GM19463 (cell line): ENCODE measurements around the gene MBOAT2.
"Not testable (repeated sequence)": the region's sequence is repeated elsewhere in the genome, so short reads cannot be mapped to it uniquely, and the experiment has no call there.

Experiments
- ATAC-seq: cut with Tn5 transposase; IDR thresholded peaks from one replicate; pipeline ENCODE4 v1.9.1; 2021; ENCODE audit warnings: mild to moderate bottlenecking, moderate library complexity; ENCODE audit not compliant: unreplicated experiment

The MBOAT2 gene

DNA sequence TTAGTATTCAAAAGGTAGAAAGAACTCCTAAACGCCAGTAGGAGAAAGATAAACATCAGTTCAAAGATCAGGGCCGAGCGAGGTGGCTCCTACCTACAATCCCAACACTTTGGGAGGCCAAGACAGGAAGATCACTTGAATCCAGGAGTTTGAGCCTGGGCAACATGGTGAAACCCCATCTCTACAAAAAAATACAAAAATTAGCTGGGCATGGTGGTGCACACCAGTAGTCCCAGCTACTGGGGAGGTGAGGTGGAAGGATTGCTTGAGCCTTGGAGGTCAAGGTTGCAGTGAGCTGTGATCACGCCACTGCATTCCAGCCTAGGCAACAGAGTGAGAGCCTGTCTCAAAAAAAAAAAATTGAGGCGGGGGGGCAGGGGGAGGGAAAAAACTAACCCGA is 40.6 kb downstream of the MBOAT2 start:
- ATAC-seq, result no peak

GRCh38 chr2:8957628-8958027 is 45.9 kb downstream of the MBOAT2 start:
- ATAC-seq, result no peak

- no peak for ATAC-seq
Measured at GRCh38 chr2:8956774-8957173, 46.7 kb downstream of the MBOAT2 start.

DNA sequence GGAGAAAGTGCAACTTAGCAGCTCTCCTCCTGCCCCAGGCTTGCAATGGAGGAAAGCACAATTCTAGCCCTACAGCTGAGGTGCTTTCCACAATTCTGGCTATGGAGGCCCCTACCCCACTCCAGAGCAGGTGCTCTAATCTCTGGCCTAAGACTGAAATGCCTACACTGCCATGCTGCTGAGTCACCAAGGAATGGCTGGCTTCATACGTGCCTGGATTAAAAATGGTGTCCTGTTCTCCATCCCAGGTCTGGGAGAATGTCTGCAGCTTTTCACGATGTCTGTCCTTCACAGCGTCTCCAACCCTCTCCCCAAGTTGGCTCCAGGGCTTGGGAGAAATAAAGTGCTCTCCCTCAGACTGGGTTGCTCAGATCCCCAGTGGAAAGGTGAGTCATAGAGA is 48.5 kb downstream of the MBOAT2 start:
- no peak for ATAC-seq

GRCh38 chr2:8953525-8953924 is 50.0 kb downstream of the MBOAT2 start:
- ATAC-seq, result no peak

- no peak for ATAC-seq
Measured at GRCh38 chr2:8939486-8940114, 63.9 kb downstream of the MBOAT2 start.

DNA sequence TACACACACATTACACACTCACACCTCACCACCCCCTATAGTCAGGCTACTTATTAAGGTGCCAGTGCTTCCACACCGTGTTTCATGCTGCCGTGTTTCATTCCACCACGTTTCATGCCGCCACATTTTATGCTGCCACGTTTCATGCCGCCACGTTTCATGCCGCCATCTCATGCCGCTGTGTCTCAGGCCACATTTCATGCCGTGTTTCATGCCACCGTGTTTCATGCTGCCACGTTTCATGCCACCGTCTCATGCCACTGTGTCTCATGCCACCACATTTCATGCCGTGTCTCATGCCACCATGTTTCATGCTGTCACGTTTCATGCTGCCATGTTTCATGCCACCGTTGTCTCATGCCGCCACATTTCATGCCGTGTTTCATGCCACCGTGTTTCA is 65.1 kb downstream of the MBOAT2 start:
- no peak for ATAC-seq

DNA sequence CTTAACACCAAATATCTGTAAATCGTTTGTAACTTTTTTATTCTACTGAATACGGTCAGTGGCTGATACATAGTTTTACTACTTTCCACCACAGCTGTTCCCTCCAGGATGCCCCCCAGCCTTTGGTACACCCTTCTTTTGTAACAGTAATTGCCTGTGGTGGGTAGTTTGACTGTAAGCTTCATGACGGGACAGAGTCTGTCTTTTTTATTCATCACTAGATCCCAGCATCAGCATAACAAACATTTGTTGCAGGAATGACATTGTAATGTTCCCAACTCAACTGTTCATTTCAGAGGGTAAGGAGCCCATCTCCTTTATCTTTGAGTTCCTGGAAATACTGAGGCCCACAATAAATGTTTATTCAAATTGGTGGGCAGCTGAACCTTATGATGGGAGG is 67.5 kb downstream of the MBOAT2 start:
- no peak for ATAC-seq

DNA sequence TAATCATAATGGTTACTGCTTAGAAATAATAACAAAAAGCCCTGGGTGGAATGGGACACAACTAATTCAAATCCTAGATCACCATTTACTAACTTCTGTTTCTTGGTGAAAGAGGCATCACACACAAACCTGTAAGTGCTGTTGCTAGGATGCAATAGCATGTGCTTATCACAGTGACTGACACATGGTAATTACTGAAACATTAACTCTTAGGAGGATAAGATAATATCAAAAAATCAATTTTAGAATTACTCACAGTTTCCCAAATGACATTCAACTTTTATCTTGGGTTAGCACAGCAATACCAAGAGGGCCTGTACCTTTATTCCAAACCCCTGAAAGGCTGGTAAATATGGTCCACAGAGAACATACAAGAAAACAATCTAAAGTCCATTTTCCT is 69.1 kb downstream of the MBOAT2 start:
- ATAC-seq, result no peak

- no peak for ATAC-seq
Measured at GRCh38 chr2:8932702-8933101, 70.8 kb downstream of the MBOAT2 start.

DNA sequence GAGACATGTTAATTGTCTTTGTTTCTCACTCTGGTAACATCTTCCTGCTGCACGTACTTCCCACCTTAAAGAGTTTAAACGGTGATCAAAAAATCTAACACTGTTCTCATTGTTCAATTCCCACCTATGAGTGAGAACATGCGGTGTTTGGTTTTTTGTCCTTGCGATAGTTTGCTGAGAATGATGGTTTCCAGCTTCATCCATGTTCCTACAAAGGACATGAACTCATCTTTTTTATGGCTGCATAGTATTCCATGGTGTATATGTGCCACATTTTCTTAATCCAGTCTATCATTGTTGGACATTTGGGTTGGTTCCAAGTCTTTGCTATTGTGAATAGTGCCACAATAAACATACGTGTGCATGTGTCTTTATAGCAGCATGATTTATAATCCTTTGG is 73.3 kb downstream of the MBOAT2 start:
- not testable (repeated sequence) for ATAC-seq

GRCh38 chr2:8929128-8929527 is 74.4 kb downstream of the MBOAT2 start:
- ATAC-seq, result no peak

DNA sequence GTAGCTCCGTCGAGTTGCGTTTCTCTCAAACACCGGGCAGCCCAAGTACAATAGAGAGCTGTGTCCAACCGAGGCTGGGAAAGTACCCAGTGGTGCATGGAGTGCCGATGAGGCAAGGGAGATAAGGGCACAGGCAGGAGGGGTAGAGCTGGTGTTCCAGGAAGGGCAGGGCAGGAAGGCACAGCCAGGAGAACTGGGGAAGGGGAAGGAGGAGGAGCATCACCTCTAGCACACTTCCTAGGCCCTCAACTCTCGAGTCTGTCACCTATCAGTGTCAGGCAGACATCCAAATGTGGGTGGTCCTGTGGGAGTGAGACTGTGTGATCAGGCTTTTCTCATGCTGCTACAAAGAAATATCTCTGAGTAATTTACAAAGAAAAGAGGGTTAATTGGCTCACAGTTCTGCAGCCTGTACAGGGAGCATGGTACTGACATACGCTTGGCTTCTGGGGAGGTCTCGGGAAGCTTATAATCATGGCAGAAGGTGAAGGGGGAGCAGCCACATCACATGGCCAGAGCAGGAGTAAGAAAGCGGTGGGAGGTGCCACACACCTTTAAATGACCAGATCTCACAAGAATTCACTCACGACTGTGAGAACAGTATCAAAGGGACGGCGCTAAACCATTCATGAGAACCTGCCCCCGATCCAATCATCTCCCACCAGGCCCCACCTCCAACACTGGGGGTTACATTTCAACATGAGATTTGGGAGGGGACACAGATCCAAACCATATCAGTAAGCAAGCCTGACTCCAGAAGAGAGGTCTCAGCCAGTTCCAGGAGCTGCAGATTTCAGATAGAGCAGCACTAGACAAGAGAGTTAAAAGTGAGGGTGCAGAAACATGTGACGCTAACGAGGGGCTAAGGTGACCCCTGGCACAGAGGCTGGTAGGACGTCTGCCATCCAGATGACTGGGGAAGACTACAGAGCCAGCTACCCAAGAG is 75.7 kb downstream of the MBOAT2 start:
- no peak for ATAC-seq

DNA sequence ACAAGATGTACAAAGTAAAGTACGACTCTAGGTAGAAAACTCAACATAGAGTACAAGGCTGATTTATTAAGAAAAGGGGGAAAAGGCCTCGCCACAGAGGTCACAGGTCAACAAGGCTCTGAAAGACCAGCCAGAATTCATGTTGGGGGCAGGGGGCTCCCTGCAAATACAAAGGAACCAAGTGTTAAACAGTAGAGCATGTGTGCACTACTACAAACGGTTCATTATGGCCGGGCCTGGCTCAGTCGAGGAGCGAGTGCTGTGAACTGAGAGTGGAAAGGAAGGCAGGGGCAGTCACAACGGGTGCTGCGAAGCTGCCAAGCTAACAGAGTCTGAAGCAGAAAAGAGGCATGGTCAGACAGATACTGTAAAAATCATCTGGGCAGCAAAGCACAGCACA is 77.1 kb downstream of the MBOAT2 start:
- no peak for ATAC-seq

GRCh38 chr2:8925411-8925810 is 78.1 kb downstream of the MBOAT2 start:
- no peak for ATAC-seq

- no peak for ATAC-seq
Measured at GRCh38 chr2:8923183-8923582, 80.3 kb downstream of the MBOAT2 start.

DNA sequence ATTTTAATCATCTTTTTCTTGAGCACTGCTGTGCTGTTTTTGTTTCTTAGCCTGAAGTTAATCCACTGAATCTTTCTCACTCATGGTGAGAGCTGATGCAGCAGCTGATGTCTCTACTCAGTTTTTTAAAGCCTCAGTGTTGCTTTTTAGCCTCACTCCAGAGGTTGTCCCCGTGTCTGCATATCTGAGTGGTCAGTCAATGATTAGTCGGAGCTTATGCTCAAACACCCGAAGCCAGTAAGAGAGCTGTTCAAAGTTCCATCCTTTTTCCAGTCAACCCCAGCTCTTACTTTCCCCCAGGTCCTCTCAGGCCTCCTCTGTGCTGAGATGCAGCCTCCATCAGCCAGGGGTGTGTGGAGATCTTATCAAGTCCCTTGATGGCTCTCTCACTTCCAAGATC is 81.1 kb downstream of the MBOAT2 start:
- no peak for ATAC-seq

GRCh38 chr2:8918412-8918811 is 85.1 kb downstream of the MBOAT2 start:
- ATAC-seq, result no peak

DNA sequence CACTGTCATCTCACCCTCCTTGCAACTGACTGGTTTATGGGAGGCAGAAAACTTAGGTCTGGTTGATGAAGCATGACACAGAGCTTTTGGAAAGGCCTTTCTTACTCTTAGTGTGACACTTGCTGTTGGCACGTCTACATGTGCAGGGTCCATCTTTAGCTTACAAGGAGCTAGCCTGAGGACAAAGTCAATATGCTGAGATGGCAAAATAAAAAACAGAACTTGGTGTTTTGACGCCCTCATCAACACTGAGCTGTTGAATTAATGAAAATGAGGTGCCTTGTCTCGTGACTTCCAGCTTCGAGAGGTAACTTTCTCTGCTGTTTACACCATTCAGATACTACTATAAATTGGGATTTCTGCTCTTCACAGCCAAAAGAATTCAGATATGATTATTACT is 87.5 kb downstream of the MBOAT2 start:
- no peak for ATAC-seq

DNA sequence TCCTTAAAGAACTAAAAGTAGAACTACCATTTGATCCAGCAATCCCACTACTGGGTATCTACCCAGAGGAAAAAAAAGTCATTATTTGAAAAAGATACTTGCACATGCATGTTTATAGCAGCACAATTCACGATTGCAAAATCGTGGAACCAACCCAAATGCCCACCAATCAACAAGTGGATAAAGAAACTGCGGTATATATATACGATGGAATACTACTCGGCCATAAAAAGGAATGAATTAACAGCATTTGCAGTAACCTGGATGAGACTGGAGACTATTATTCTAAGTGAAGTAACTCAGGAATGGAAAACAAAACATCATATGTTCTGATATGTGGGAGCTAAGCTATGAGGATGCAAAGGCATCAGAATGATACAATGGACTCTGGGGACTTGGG is 89.7 kb downstream of the MBOAT2 start:
- not testable (repeated sequence) for ATAC-seq

GRCh38 chr2:8907764-8908288 is 95.7 kb downstream of the MBOAT2 start:
- ATAC-seq, result no peak

GRCh38 chr2:8903924-8904323 is 99.6 kb downstream of the MBOAT2 start:
- not testable (repeated sequence) for ATAC-seq
